ENCODE results near the gene ETS2. TPM values are rescaled to one million over a fixed set of nuclear protein-coding genes. Genes with fewer than 3 reads are reported as not detected.

The ETS2 gene
- total RNA-seq, 4 donors from 2014 or later, result 72.6 to 147 (median 98.5) TPM

DNA sequence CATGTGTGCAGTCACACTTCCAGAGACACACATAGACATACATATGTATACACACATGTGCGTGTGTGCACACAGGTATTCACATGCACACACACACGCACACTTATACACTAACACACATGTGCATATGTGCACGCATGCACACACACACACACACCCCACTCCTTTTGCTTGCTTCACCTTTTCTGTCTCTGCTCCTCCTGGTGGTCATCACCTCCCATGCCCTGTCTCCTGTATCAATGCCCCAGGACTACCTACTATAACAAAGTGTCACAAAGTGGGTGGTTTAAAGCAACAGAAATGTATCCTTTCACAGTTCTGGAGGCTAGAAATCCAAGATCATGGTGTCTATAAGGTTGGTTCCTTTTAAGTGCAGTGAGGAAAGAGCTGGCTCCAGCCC is 27.4 kb downstream of the ETS2 start:
- Histone ChIP-seq H3K4me1 (peaks cover 0 to 5% of the 10 kb centered on the region in 2 donors), H3K4me3 (no peak overlapping the region), H3K27ac (no peak overlapping the region), H3K36me3 (no peaks in the 10 kb centered on the region), H3K27me3 (no peaks in the 10 kb centered on the region), H3K9me3 (no peaks in the 10 kb centered on the region)
- no peak for DNase-seq
- intact Hi-C loops (cut with DNase I; ENCODE audit: low total_unique reads), result no loop called here
- TF ChIP-seq, protein P1, sequence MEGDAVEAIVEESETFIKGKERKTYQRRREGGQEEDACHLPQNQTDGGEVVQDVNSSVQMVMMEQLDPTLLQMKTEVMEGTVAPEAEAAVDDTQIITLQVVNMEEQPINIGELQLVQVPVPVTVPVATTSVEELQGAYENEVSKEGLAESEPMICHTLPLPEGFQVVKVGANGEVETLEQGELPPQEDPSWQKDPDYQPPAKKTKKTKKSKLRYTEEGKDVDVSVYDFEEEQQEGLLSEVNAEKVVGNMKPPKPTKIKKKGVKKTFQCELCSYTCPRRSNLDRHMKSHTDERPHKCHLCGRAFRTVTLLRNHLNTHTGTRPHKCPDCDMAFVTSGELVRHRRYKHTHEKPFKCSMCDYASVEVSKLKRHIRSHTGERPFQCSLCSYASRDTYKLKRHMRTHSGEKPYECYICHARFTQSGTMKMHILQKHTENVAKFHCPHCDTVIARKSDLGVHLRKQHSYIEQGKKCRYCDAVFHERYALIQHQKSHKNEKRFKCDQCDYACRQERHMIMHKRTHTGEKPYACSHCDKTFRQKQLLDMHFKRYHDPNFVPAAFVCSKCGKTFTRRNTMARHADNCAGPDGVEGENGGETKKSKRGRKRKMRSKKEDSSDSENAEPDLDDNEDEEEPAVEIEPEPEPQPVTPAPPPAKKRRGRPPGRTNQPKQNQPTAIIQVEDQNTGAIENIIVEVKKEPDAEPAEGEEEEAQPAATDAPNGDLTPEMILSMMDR (IDR thresholded peaks at IDR 0.05), result peak in 1 of 4 experiments; percentile 4
- no peak for TF ChIP-seq POLR2A (IDR thresholded peaks at IDR 0.05)

GRCh38 chr21:38834725-38835124 is 29.0 kb downstream of the ETS2 start:
- intact Hi-C loops (cut with DNase I; ENCODE audit: low total_unique reads), result no loop called here
- no peak overlapping the region for H3K27ac ChIP-seq
- no peaks in the 10 kb centered on the region for H3K27me3 ChIP-seq
- peaks cover 0 to 5% of the 10 kb centered on the region in 2 donors for H3K4me1 ChIP-seq
- no peak overlapping the region for H3K4me3 ChIP-seq
- TF ChIP-seq, protein P1 (IDR thresholded peaks at IDR 0.05), result no peak
- no peak for TF ChIP-seq POLR2A (IDR thresholded peaks at IDR 0.05)
- no peaks in the 10 kb centered on the region for H3K36me3 ChIP-seq
- DNase-seq, result no peak
- H3K9me3 ChIP-seq, result no peaks in the 10 kb centered on the region

GRCh38 chr21:38837806-38838461 is 32.2 kb downstream of the ETS2 start:
- no peak for DNase-seq
- intact Hi-C loops (cut with DNase I; ENCODE audit: low total_unique reads), result no loop called here
- Histone ChIP-seq H3K9me3 (no peaks in the 10 kb centered on the region), H3K27ac (no peak overlapping the region), H3K27me3 (no peaks in the 10 kb centered on the region), H3K4me3 (no peak overlapping the region), H3K36me3 (no peaks in the 10 kb centered on the region), H3K4me1 (no peaks in the 10 kb centered on the region)
- no peak for TF ChIP-seq POLR2A (IDR thresholded peaks at IDR 0.05)
- TF ChIP-seq, protein P1 (IDR thresholded peaks at IDR 0.05), result no peak

- no peaks in the 10 kb centered on the region for H3K36me3 ChIP-seq
- no peaks in the 10 kb centered on the region for H3K9me3 ChIP-seq
- intact Hi-C loops (cut with DNase I; ENCODE audit: low total_unique reads), result no loop called here
- TF ChIP-seq, protein P1 (IDR thresholded peaks at IDR 0.05), result no peak
- TF ChIP-seq POLR2A (IDR thresholded peaks at IDR 0.05), result no peak
- DNase-seq, result no peak
- no peak overlapping the region for H3K27ac ChIP-seq
- H3K27me3 ChIP-seq, result no peaks in the 10 kb centered on the region
- H3K4me3 ChIP-seq, result no peak overlapping the region
- H3K4me1 ChIP-seq, result no peaks in the 10 kb centered on the region
Observed at GRCh38 chr21:38838598-38839327, 33.0 kb downstream of the ETS2 start.
